ENCODE data around the gene LIPG.
"Not testable (repeated sequence)": the region's sequence is repeated elsewhere in the genome, so short reads cannot be mapped to it uniquely, and the experiment has no call there.

Gene LIPG

GRCh38 chr18:49579041-49579440 lies 17.2 kb downstream of the LIPG start:
- DNase-seq = not testable (repeated sequence)

- DNase-seq = not testable (repeated sequence)
Observed at GRCh38 chr18:49579583-49579982, 17.7 kb downstream of the LIPG start.

- no peak for DNase-seq
Observed at GRCh38 chr18:49580279-49580678, 18.4 kb downstream of the LIPG start.

GRCh38 chr18:49581371-49581770 lies 19.5 kb downstream of the LIPG start:
- no peak for DNase-seq

GRCh38 chr18:49582579-49582978 lies 20.7 kb downstream of the LIPG start:
- no peak for DNase-seq

- DNase-seq = no peak
Observed at GRCh38 chr18:49584394-49584793, 22.5 kb downstream of the LIPG start.

GRCh38 chr18:49584951-49585350 lies 23.1 kb downstream of the LIPG start:
- not testable (repeated sequence) for DNase-seq

- peak; percentile 72 for DNase-seq
Observed at GRCh38 chr18:49585781-49586663, 24.2 kb downstream of the LIPG start.

- no peak for DNase-seq
Observed at GRCh38 chr18:49588171-49588570, 26.3 kb downstream of the LIPG start.

GRCh38 chr18:49588971-49589370 lies 27.1 kb downstream of the LIPG start:
- no peak for DNase-seq

GRCh38 chr18:49590608-49591007 lies 28.8 kb downstream of the LIPG start:
- no peak for DNase-seq

GRCh38 chr18:49591271-49591670 lies 29.4 kb downstream of the LIPG start:
- peak; percentile 72 for DNase-seq

GRCh38 chr18:49591775-49592174 lies 29.9 kb downstream of the LIPG start:
- no peak for DNase-seq

GRCh38 chr18:49596687-49597086 lies 34.8 kb downstream of the LIPG start:
- DNase-seq = peak; percentile 85

- DNase-seq = peak; percentile 99
Observed at GRCh38 chr18:49597157-49597931, 35.5 kb downstream of the LIPG start.

GRCh38 chr18:49601211-49601610 lies 39.4 kb downstream of the LIPG start:
- DNase-seq = no peak

- peak; percentile 48 for DNase-seq
Observed at GRCh38 chr18:49608366-49609255, 46.8 kb downstream of the LIPG start.

GRCh38 chr18:49609256-49610021 lies 47.6 kb downstream of the LIPG start:
- DNase-seq = no peak

- no peak for DNase-seq
Observed at GRCh38 chr18:49610022-49610445, 48.2 kb downstream of the LIPG start.

- no peak for DNase-seq
Observed at GRCh38 chr18:49611316-49611715, 49.5 kb downstream of the LIPG start.

GRCh38 chr18:49612515-49613033 lies 50.7 kb downstream of the LIPG start:
- DNase-seq = no peak

- DNase-seq = peak; percentile 96
Observed at GRCh38 chr18:49613141-49613640, 51.3 kb downstream of the LIPG start.
